COLO668 (cell line): ENCODE measurements around the gene RASAL3.

Source experiments
- DNase-seq: peaks from one replicate; lab custom pipeline; 2025; ENCODE audit not compliant: unreplicated experiment; lab: John Stamatoyannopoulos, UW

The RASAL3 gene

DNA sequence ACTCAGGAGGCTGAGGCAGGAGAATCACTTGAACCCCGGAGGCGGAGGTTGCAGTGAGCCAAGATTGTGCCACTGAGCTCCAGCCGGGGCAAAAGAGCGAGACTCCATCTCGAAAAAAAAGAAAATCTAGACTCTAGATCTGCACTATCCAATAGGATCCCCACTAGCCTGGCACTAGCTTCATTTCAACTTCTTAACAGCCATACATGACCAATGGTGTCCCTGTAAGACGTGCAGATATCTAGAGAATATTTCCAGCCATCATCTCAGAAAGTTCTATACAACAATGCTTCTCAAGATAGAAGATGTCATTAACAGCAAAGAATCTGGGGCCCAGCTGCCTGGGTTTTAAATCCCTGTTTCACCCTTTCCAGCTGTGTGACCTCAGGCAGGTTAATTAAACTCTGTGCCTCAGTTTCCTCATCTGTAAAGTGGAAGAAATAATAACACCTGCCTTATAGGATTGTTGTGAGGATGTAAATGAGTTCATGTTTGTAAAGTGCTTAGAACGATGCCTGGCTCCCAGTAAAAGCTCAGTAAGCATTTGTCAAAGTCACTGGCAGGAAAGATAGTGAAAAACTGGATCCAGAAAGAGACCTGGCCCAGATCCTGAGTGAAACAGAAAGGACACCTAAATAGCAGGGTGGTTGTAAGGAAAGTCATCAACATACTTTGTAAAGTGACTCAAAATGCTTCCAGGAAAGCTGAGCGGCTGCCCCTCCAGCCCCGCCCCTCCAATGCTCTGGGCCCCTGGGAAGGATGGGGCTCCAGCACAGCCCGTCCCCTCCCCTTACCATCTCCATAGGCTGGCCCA lies 28.1 kb downstream of the RASAL3 start:
- no peak for DNase-seq

DNA sequence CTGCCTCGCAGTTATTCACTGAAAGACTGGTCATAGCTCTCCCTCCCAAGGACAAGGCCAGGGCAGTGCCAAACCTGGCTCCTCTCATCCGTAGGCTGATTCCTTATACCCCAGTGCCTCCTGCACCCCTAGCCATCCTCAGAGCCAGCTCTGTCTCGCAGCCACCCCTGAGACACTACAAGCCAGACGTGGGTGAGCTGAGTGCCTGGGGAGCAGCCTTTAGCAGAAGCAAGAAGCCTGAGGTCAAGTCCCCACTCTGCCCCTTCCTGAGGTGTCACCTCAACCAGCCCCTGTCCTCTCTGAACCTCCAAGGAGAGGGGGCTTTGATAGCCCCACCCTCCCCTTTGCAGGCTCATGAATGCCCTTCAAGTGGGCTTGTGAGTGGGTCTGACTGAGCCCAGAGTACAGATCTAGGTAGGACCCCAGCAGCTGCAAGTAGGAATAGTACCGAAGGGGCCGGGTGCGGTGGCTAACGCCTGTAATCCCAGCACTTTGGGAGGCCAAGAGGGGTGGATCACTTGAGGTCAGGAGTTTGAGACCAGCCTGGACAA lies 30.8 kb downstream of the RASAL3 start:
- no peak for DNase-seq

DNA sequence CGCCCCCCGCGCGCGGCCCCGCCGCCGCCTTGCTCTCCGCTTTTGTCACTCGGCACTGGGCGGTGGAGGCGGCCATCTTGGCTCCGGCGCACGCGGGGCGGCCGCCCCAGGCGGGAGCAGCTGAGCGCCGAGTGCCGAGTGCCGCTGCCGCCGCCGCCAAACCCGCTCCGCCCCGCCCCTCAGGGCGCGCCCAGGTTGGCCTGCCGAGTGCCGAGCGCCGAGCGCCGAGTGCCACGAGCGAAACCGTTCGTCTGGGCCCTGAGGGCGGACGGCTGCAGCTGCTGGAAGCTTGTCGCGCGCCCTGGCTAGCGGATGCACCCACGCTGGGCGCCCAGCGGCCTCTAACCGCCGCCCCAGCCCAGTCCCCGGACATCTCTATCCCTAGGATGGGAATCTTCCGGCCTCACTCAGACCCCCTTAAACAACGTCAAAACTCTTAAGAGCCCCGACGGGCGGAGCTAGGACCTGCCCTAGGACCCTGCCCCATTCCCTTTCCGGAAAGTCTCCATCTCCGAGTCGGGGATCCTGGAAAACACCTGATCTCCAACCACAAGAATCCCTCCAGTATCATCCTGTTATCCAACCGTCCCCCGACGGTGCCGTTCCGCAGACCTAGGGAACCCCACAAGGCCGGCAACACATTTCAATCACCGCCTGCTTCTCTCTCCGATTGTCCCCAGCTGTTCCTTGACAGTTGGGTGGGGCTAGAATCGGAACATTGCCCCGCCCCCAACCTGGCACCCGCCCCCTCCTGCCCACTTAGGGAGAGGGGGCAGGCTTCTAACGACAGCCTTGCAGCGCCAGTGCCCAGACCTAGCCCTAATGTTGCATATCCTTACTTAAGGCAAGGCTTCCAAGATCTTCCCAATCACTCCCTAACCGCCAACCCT lies 31.5 kb downstream of the RASAL3 start:
- DNase-seq = peak; percentile 96

DNA sequence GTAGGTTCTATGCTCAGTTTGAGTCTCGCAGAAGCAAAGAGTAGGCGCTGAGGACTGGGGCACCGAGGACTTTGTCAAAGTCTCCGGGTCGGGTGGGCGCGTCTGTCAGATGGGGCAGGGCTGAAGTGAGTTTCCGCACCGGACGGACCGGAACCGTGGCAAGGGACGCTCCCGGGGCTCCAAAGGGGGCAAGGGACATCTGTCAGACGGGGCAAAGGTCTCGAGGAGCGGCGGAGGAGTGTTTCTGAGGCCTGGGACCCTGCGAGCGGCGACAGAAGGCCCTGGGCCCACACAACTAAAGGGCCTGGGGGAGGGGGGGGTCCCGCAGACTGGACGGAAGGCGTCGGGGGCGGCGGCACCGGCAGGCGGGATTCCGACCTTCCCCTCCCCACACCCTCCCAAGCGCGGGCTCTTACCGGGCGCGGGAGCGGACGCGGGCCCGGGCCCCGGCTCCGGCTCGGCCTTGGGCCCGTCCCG lies 32.3 kb downstream of the RASAL3 start:
- peak; percentile 28 for DNase-seq

DNA sequence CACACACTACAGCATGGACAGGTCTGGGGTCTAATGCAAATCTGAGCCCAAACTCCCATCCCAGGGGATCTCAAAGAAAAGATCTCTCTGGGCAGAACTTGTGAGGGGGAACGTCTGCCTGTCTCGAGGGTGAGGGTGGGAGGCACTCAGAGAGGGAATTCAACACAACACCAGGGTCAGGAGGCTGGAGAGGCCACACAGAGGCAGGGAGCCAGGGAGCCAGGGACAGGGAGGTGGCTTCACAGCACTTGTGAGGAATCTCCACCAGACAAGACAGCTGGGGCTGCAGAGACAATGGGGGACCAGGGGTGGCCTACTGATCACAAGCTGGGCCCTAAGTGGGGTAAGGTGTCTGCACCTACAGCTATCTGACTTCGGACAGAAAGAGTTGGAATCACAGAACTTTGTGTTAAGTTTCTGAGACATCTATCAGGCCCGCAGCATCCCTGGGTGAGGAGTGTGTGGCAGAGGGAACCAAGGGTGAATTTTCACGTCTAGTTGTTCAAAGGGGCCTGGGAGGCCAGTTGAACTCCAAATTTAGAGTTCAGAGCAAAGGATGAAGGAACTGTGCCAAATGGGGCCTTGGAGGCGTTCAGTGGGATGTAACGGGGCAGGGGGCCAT lies 32.8 kb downstream of the RASAL3 start:
- no peak for DNase-seq

DNA sequence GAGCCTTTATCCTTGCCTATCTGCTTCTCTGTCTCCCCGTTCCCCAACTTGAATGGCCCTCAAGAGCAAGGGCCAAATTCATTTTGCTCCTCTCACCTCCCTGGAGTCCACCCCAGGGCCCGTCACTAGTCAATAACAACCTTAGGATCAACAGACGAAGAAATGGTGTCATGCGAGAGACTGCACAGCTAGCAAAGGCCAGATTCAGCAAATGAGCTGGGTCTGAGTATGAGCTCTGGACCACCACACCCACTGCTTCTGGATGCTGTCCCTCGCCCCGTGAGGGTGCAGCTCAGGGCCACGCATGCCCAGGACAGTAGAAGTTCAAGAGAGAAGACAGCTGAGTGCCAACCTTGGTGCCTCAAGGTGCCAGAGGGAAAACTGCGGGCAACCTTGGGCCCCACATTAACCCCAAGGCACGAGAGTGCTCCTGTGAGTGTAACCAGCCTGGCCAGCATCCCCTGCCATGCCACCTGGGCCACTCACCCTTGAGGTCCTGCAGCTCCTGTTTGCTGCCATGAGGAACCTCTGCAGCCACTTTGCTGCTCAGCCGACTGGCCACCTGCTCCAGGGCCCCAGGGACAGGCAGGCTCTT lies 33.7 kb downstream of the RASAL3 start:
- no peak for DNase-seq

DNA sequence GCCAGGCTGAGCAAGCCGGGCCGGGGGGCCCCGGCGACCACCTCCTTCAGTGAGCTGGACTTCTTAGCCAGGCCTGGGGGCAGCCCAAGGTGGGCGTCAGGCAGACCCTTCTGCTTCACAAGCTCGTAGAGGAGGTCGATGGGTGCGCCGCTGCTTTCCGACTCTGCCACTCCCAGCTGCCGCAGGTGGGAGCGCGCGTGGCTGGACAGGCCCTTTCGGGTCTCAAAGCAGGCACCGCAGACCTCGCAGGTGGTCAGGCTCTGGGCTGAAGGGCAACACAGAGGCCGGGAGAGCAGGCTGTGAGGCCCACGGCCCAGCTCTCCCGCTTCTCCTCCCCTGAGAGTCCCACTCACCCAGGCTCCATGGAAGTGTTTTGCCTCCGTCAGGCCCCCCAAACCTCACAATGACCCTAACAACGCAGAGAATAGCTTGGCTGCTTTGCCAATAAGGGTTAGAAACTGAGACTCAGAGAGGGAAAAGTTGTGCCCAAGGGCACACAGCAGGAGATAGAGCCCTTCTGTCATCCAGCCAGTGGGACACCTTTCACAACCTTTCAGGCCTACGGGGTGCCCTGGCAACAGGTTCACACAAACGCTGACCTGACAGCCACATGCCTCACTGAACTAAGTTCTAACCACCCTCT lies 34.4 kb downstream of the RASAL3 start:
- no peak for DNase-seq

DNA sequence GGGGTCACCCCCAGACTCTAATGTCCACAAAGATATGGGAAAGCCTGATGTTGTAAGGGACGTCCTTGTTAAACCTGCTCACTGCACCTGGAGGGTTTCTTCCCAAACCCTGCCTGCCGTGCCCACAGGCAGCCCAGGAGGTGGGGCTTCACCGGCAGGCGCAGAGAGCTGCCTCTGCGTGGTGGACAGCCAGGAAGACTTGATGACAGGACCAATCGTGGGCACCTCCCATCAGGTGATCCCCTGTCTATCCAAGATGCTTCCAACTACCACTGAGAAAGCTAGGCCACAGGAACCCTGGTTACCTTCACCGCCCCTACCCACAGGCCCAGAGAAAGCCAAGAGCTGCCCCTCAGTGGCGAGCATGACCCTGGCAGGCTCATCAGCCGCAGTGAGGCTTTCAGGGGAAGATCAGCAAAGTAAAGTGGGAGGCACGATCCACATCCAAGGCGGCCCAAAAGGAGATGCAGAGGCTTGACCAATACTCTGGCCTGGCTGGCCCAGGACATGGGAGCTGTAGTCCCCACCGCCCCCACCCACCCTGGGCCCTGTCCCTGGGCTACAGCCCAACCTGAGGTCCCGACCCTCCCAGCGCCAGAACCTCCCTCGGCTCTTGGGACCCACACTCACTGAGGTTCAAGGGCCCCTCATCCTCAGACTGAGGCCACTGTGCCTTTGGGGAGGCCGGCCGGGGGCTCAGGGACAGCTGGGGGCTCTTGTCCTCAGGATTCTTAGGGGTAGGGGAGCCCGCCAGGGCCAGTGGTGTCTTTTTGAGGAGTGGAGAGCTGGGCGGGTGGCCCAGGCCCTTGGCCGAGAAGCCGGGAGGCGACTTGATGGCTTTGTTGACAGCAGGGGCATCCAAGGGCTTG lies 35.2 kb downstream of the RASAL3 start:
- DNase-seq = no peak

DNA sequence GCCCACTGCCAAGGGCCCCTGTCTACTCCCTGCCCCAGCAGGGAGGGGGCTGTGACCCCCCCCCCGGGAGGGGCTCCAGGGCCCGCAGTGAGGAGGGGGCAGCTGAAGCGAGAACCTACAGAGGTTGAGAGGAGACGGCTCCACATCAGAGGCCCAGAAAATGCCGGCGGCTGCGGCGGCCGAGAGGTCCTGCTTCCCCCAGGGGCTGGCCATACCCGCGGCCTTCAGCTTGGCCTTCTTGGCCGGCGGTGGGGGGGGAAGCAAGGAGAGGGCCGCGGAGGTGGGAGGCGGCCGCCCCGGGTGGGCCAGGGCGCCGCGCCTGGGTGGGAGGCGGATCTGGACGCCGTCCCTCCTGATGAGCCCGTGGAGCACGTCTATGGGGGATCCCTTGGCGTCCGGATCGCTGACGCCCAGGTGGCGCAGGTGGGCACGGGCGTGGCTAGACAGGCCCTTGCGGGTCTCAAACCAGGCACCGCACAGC lies 36.3 kb downstream of the RASAL3 start:
- DNase-seq = no peak

DNA sequence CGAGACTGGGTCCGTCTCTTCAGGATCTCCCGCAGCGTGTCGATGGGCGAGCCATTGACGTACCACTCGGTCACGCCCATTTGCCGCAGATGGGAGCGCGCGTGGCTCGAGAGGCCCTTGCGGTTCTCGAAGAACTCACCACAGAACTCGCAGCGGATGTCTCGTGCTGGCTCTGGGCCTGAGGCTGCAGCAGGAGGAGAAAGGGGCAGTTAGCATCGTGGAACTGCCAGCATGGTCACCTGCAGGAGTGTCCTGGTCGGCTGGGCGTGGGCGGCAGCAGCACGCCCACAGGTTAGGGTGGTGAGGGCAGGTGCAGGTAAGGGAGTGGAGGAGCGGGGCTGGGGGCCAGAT lies 37.0 kb downstream of the RASAL3 start:
- no peak for DNase-seq

DNA sequence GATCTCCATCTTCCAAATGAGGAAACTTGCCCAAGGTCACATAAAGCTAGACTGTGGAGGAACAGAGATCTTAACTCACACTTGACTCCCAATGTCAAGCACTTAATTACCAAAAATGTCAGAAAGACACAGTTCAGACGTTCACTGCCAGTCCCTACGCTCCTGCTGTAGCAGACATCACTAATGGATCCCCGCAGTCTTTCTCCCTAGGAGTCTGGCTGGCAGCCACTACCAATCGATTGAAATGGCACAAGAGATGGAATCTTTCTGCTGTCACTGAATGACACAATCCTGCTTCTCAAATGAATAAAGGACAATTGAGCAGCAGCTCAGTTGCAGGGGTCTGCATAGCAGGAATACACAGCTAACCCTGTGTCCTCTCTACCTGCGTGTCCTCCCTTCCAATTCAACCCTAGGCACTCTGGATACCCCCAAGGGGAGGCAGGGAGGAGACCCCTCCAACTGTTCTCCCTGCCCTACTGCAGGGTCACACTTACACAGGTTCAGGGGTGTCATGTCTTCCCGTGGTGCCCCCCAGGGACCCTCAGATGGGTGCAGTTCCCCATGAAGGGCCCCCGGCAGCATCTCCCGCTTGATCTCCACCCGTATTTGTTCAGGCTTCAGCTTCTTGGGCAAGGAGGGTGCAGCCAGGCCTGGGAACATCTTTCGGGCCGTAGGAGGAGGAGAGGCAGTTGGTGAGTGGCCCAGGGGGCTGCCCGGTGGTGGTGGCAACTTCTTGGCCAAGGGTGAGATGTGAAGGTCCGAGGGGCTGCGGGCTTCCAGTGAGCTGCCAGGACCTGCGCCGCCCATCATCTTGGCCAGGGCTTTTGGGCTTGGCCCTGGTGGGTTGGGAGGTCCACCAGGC lies 37.6 kb downstream of the RASAL3 start:
- DNase-seq = no peak

DNA sequence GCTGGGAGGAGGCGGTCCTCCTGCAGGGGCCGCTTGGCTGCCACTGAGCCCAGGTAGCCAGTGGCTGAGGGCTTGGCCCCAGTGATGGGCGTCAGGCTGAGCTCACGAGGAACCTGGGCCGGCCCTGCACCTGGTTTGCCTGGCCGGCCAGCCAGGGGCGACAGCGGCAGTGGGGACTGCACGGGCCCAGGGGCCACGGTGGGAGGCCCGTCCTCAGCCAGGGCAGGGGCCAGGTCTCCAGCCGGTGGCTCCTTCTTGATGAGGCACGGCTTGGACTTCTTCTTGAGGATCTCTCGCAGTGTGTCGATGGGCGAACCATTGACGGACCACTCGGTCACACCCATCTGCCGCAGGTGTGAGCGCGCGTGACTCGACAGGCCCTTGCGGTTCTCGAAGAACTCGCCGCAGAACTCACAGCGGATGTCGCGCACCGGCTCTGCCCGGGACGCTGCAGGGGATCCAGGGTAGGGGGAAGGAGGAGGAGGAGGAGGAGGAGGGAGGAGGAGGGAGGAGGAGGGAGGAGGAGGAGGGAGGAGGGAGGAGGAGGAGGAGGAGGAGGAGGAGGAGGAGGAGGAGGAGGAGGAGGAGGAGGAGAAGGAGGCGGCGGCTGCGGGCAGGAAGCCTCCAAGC lies 38.9 kb downstream of the RASAL3 start:
- no peak for DNase-seq

DNA sequence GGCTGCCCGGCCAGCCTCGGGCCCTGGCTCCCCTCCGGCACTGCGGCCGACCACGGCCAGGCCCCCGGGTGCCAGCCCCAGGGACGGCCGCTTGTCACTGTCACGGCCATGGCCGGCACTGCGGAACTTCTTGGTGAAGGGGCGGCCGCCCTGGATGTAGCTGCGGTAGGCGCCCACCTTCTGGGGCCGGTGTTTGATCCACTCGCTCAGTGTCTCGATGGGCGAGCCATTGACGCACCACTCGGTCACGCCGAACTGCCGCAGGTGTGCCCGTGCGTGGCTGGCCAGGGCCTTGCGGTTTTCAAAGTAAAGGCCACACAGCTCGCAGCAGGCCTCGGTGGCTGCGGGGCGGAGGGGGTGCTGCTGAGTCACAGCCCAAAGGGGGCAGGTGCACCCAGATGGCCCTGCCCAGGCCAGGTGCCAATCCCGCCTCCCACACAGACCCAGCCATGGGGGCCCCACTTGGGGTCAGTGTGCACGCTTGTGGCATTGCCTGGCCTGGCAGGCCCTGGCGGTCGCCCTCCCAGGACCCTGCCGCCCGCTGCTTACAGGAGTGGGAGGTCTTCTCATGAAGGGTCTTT lies 39.6 kb downstream of the RASAL3 start:
- no peak for DNase-seq

DNA sequence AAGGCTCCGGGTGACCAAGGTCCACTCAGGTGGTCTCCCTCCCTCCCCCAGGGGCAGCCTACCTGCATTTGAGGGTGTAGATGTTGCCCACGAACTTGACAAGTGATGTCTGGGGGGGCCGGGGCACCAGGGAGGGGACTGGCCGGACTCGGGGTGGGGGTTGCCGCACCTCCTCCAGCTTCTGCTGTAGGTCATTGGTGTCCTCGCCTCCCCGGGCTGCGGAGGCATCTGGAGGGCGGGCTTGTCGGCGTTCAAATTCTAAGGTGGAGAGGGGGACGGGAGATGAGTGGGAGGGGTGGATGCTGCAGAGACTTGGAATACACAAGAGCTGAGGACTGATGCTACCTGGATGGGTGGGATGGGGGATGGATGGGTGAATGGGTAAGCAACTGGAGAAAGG lies 40.2 kb downstream of the RASAL3 start:
- DNase-seq = no peak

DNA sequence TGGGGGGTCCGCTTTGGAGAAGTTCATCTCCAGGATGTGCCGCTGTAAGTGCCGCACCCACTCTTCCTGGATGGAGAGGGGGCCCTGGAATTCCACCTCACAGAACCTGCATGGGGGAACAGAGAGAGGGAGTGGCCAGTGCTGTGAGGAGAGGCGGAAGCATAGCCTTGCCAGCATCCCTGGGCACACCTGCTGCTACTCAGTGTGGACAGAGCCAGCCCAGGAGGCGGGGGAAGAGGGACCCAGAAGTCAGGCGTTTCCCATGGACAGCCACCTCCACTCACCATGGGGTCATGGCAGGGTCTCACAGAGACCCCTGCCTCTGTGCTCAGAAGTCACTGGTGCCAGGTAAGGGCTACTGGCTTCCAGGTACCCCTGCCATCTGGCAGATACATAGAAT lies 41.2 kb downstream of the RASAL3 start:
- no peak for DNase-seq

DNA sequence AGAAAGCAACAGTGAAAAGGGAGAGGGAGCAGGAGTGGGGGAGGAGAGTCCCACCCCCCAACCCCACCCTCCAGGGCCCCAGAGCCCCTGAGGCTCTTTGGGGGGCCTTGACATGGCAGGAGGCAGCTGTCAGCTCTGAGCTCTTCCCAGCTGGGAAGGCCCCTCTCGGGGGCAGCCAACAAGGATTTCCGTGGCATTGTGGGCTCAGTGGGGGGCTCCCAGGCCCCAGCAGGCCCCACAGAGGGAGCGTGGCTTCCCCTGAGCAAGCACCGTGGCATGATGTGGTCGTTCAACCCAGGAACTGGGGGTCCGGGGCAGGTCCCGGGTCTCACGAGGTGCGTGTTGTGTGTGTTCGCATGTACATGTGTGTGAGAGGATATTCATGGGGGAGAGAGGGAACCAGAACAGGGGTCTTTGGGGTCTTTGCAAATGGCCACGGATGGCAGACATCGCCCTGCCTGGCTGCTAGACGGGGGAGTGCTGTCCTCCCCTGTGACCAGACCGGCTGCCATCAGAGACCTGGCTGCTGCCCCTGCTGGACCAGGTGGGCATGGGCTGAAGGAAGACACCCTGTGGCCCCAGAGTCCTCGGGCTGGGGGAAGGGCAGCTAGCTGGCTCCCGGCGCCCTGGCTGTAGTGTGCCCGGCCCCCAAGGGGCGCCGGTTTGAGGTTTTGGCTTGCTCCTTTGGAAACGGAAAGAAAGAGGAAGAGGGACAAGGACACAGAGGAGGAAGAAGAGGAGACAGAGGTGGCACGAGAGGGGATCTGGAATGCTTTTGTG lies 41.9 kb downstream of the RASAL3 start:
- no peak for DNase-seq

DNA sequence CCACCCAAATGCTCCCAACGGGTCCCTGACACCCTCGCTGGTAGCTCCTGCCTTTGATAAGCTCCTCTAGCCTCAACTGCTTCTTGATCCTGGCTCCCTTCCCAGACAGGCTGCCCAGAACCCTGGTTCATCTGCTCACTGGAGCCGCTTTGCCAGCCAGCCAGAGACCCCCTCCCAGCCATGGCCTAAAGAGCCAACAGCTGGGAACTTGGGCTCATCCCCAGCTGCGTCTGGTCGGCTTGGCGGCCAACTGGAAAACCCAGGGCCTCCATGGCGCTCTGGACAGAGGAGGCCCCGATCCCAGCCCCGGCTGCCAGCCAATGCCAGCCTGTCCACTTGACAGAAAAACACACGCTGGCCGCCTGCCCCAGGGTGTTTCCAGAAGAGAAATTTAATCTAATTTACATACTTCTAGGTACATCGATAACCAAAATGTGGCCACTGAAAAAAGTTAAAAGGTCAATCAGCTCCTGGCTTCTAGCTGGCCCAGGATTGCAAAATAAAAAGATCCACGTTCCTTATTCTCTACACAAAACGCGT lies 42.6 kb downstream of the RASAL3 start:
- DNase-seq = no peak
